ENCODE measurements around the gene HPS5.

Gene HPS5

GRCh38 chr11:18364495-18365073 lies 42.6 kb upstream of the HPS5 start:
- H3K4me3 ChIP-seq (ENCODE audit: low read depth, low read length) = no peak overlapping the region
- DNase-seq (ENCODE audit: low read depth) = no peak
- TF ChIP-seq CTCF (conservative IDR thresholded peaks at IDR 0.05; ENCODE audit: low read depth, low read length) = no peak

GRCh38 chr11:18361154-18361553 lies 39.2 kb upstream of the HPS5 start:
- TF ChIP-seq CTCF (conservative IDR thresholded peaks at IDR 0.05; ENCODE audit: low read depth, low read length) = no peak
- no peak overlapping the region for H3K4me3 ChIP-seq (ENCODE audit: low read depth, low read length)
- DNase-seq (ENCODE audit: low read depth) = no peak

- no peak overlapping the region for H3K4me3 ChIP-seq (ENCODE audit: low read depth, low read length)
- no peak for TF ChIP-seq CTCF (conservative IDR thresholded peaks at IDR 0.05; ENCODE audit: low read depth, low read length)
Measured at GRCh38 chr11:18358646-18359045, 36.7 kb upstream of the HPS5 start.

GRCh38 chr11:18352581-18352980 lies 30.6 kb upstream of the HPS5 start:
- no peak for TF ChIP-seq CTCF (conservative IDR thresholded peaks at IDR 0.05; ENCODE audit: low read depth, low read length)
- DNase-seq (ENCODE audit: low read depth) = peak; percentile 45
- H3K4me3 ChIP-seq (ENCODE audit: low read depth, low read length) = no peak overlapping the region

More at GRCh38 chr11:18358646-18359045, 36.7 kb upstream of the HPS5 start:
- DNase-seq (ENCODE audit: low read depth) = no peak

- no peak overlapping the region for H3K4me3 ChIP-seq (ENCODE audit: low read depth, low read length)
- peak; percentile 64 for DNase-seq (ENCODE audit: low read depth)
- TF ChIP-seq CTCF (conservative IDR thresholded peaks at IDR 0.05; ENCODE audit: low read depth, low read length) = no peak
Measured at GRCh38 chr11:18347471-18348125, 25.7 kb upstream of the HPS5 start.

GRCh38 chr11:18332891-18333290 lies 11.0 kb upstream of the HPS5 start:
- no peak for DNase-seq (ENCODE audit: low read depth)
- H3K4me3 ChIP-seq (ENCODE audit: low read depth, low read length) = no peak overlapping the region
- TF ChIP-seq CTCF (conservative IDR thresholded peaks at IDR 0.05; ENCODE audit: low read depth, low read length) = no peak

- no peak overlapping the region for H3K4me3 ChIP-seq (ENCODE audit: low read depth, low read length)
- DNase-seq (ENCODE audit: low read depth) = no peak
- no peak for TF ChIP-seq CTCF (conservative IDR thresholded peaks at IDR 0.05; ENCODE audit: low read depth, low read length)
Measured at GRCh38 chr11:18332302-18332701, 10.4 kb upstream of the HPS5 start.
